ENCODE results near the gene ZNF772. TPM values are rescaled to one million over a fixed set of nuclear protein-coding genes. Genes with fewer than 3 reads are reported as not detected.
A peak's percentile ranks its signal among the peaks of the same experiment; 100 is the strongest.
"Not testable (repeated sequence)": the region's sequence is repeated elsewhere in the genome, so short reads cannot be mapped to it uniquely, and the experiment has no call there.

ZNF772 gene
- total RNA-seq: 10 to 100 TPM in 1 of 2 donors, 1 to 10 TPM in 1; 8.1 to 28.1 TPM
- polyA plus RNA-seq: 1 to 10 TPM in 1 of 2 donors, under 1 TPM in 1; 0.98 to 2.7 TPM
- long read RNA-seq, donor 1, full-length matches to known transcripts: 2 of 2 reads
- long read RNA-seq, donor 1, partial matches to known transcripts: 0 of 2 reads
- long read RNA-seq, donor 1, other reads (novel, unspliced or antisense): 0 of 2 reads
- long read RNA-seq, donor 2, partial matches to known transcripts: 0 of 2 reads
- long read RNA-seq, donor 2, other reads (novel, unspliced or antisense): 0 of 2 reads
- long read RNA-seq, donor 3, partial matches to known transcripts: 0 of 2 reads
- long read RNA-seq, donor 3, other reads (novel, unspliced or antisense): 0 of 2 reads
- long read RNA-seq, donor 4: 0 reads
- long read RNA-seq, donor 5, partial matches to known transcripts: 0 of 1 reads
- long read RNA-seq, donor 5, other reads (novel, unspliced or antisense): 0 of 1 reads

DNA sequence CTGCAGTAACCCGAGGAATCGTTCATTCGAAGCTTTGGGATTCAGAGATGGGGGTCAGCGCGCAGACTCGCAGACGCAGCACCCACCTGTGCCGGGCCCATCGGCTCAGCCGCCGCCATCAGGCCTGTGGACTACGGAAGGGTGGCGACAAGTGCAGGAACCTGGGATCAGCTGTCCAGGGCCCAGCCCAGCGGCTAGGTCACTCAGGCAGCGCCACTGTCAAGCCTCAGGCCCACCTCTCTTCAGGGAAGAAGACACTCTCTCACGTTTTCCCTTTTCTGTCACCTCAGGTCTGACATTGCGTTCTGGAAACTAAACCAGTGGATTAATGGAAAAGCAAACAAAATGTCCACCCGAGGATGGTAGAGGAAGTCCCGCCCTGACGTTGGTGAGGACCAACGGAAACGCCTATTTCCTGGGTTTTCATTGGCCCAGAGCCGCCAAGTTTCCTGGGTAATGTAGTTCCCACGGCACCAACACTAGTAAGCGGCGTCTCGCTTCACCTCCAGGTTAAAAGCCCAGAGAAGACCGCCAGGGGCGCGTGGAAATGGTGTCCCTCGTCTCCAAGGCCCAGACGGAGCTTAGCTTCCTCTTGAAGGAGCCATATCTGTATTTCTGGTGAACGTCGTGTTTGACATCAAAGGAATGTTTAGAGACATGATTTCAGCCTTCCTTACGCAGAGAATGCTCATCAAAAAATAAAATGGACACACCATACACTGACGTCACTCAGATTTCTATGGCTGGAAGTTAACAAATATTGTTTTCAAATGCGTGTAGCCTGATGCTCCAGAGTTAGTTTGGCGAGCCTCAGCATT lies at the start of gene ZNF772:
Gene ZNF772 (minus strand): TSS at position 376 of the 818 bp plus-strand sequence. CDS start 257 bp downstream, at position 119.
- Histone ChIP-seq H3K27ac (ENCODE audit: low read depth in 1 of 2, low read length in 1 of 2) (peak within 1 kb of the TSS; percentile 78 to 85), H3K9ac (ENCODE audit: insufficient read depth in 1 of 2, low read length in 2 of 2) (peak within 1 kb of the TSS in 1 of 2 donors; percentile 70), H3K27me3 (ENCODE audit: control insufficient read depth in 3 of 3, insufficient read depth in 3 of 3, low read length in 2 of 3) (no peaks in the 10 kb centered on the region), H3K4me3 (peak within 1 kb of the TSS; percentile 83), H3K9me3 (ENCODE audit: control insufficient read depth in 4 of 4, insufficient read depth in 3 of 4, low read length in 3 of 4) (peaks cover 16 to 52% (median 46%) of the 10 kb centered on the region in 4 donors), H3K4me1 (ENCODE audit: control insufficient read depth in 5 of 5, insufficient read depth in 5 of 5, low read length in 5 of 5) (peaks cover 0 to 7% (median 3%) of the 10 kb centered on the region in 5 donors), H3K36me3 (ENCODE audit: control insufficient read depth in 4 of 4, insufficient read depth in 4 of 4, low read length in 4 of 4) (peaks cover 25 to 43% (median 35%) of the 10 kb centered on the region in 4 donors)
- 9 to 10% methylated on average over 38 of the region's 38 CpGs for WGBS, 2 donors
- ATAC-seq (ENCODE audit: insufficient read depth, low FRiP score) (peak; percentile 98), DNase-seq (peak; percentile 95 to 98 (median 97))
- TF ChIP-seq CTCF (IDR thresholded peaks at IDR 0.05; ENCODE audit: control extremely low read depth, extremely low read depth): peak; percentile 13

GRCh38 chr19:57518021-57518420 lies 40.7 kb upstream of the ZNF772 start:
- 77 to 83% methylated on average over 4 of the region's 4 CpGs for WGBS, 2 donors
- not testable (repeated sequence) for H3K27ac ChIP-seq (ENCODE audit: low read depth in 1 of 2, low read length in 1 of 2); H3K4me3 ChIP-seq; H3K27me3 ChIP-seq (ENCODE audit: control insufficient read depth in 3 of 3, insufficient read depth in 3 of 3, low read length in 2 of 3); ATAC-seq (ENCODE audit: insufficient read depth, low FRiP score); H3K4me1 ChIP-seq (ENCODE audit: control insufficient read depth in 5 of 5, insufficient read depth in 5 of 5, low read length in 5 of 5); H3K9ac ChIP-seq (ENCODE audit: insufficient read depth in 1 of 2, low read length in 2 of 2); DNase-seq
- peaks cover 14 to 41% (median 18%) of the 10 kb centered on the region in 4 donors for H3K36me3 ChIP-seq (ENCODE audit: control insufficient read depth in 4 of 4, insufficient read depth in 4 of 4, low read length in 4 of 4)
- H3K9me3 ChIP-seq (ENCODE audit: control insufficient read depth in 4 of 4, insufficient read depth in 3 of 4, low read length in 3 of 4): peaks cover 0 to 26% (median 14%) of the 10 kb centered on the region in 4 donors

DNA sequence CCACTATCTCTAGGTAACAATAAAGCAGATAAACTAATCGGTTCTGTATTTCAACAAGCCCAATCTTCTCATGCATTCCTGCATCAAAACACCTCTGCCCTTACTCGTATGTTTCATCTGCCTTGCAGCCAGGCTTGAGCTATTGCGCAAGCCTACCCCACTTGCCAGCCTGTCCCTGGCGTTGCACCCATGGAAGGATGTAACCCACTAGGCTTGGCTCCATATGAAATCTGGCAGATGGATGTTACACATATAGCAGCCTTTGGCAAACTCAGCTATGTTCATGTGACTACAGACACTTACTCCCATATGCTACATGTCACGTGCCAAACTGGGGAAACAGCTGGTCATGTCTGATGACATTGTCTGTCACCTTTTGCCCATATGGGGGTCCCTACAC lies 37.9 kb upstream of the ZNF772 start:
- ATAC-seq (ENCODE audit: insufficient read depth, low FRiP score) (no peak), DNase-seq (no peak)
- Histone ChIP-seq H3K27me3 (ENCODE audit: control insufficient read depth in 3 of 3, insufficient read depth in 3 of 3, low read length in 2 of 3) (no peaks in the 10 kb centered on the region), H3K9ac (ENCODE audit: insufficient read depth in 1 of 2, low read length in 2 of 2) (no peak overlapping the region), H3K4me1 (ENCODE audit: control insufficient read depth in 5 of 5, insufficient read depth in 5 of 5, low read length in 5 of 5) (no peaks in the 10 kb centered on the region), H3K9me3 (ENCODE audit: control insufficient read depth in 4 of 4, insufficient read depth in 3 of 4, low read length in 3 of 4) (peaks cover 0 to 34% (median 25%) of the 10 kb centered on the region in 4 donors), H3K36me3 (ENCODE audit: control insufficient read depth in 4 of 4, insufficient read depth in 4 of 4, low read length in 4 of 4) (peaks cover 14 to 48% (median 19%) of the 10 kb centered on the region in 4 donors), H3K4me3 (no peak overlapping the region), H3K27ac (ENCODE audit: low read depth in 1 of 2, low read length in 1 of 2) (no peak overlapping the region)
- 97% methylated on average over 5 of the region's 5 CpGs for WGBS, 2 donors
- TF ChIP-seq CTCF (IDR thresholded peaks at IDR 0.05; ENCODE audit: control extremely low read depth, extremely low read depth): no peak
